H9 (cell line): ENCODE measurements around the gene NR2F2. TPM values are rescaled to one million over a fixed set of nuclear protein-coding genes. Genes with fewer than 3 reads are reported as not detected.

Experiments
- DNase-seq: peaks from one replicate; pipeline ENCODE4 v3.0.0-alpha.2; 2017
- H2AFZ ChIP-seq: one replicate; pipeline ENCODE4 v1.6.1; 2013; ENCODE audit warnings: mild to moderate bottlenecking, low read length, control low read depth, moderate library complexity
- H2AK5ac ChIP-seq: 2 replicates; pipeline ENCODE4 v1.6.1; 2013; ENCODE audit warnings: low read length, control low read depth, mixed read lengths; ENCODE audit not compliant: insufficient read length
- H2BK120ac ChIP-seq: one replicate; pipeline ENCODE4 v1.6.1; 2013; ENCODE audit warnings: low read depth, mild to moderate bottlenecking, low read length, control low read depth, inconsistent platforms; ENCODE audit not compliant: poor library complexity, severe bottlenecking
- H2BK12ac ChIP-seq: 2 replicates; pipeline ENCODE4 v1.6.1; 2013; ENCODE audit warnings: low read length, control low read depth, mixed read lengths, low read depth; ENCODE audit not compliant: insufficient read length
- H2BK15ac ChIP-seq: 2 replicates; pipeline ENCODE4 v1.6.1; 2013; ENCODE audit warnings: low read depth, low read length, control low read depth
- H2BK20ac ChIP-seq: one replicate; pipeline ENCODE4 v1.6.1; 2013; ENCODE audit warnings: low read depth, mild to moderate bottlenecking, low read length, control low read depth, inconsistent platforms; ENCODE audit not compliant: poor library complexity, severe bottlenecking
- H2BK5ac ChIP-seq: 2 replicates; pipeline ENCODE4 v1.6.1; 2013; ENCODE audit warnings: low read length, control low read depth, mixed read lengths; ENCODE audit not compliant: insufficient read length
- H3K14ac ChIP-seq: 2 replicates; pipeline ENCODE4 v1.6.1; 2013; ENCODE audit warnings: low read length, control low read depth; ENCODE audit not compliant: insufficient read depth
- H3K18ac ChIP-seq: 2 replicates; pipeline ENCODE4 v1.6.1; 2013; ENCODE audit warnings: low read depth, mild to moderate bottlenecking, mixed read lengths, low read length, control low read depth; ENCODE audit not compliant: insufficient read length
- H3K23ac ChIP-seq: 2 replicates; pipeline ENCODE4 v1.6.1; 2013; ENCODE audit warnings: low read length, control low read depth, mixed read lengths, low read depth; ENCODE audit not compliant: insufficient read length
- H3K23me2 ChIP-seq: 2 replicates; pipeline ENCODE4 v1.6.1; 2013; ENCODE audit warnings: low read depth, mild to moderate bottlenecking, mixed read lengths, low read length, control low read depth; ENCODE audit not compliant: insufficient read length, poor library complexity, severe bottlenecking
- H3K27ac ChIP-seq: 2 replicates; pipeline ENCODE4 v1.5.1; 2013; ENCODE audit warnings: low read length, control low read depth, mixed read lengths, low read depth; ENCODE audit not compliant: insufficient read length
- H3K27me3 ChIP-seq: 2 replicates; pipeline ENCODE4 v1.6.1; 2013; ENCODE audit warnings: low read length, control low read depth, inconsistent platforms; ENCODE audit not compliant: insufficient read depth
- H3K4ac ChIP-seq: 2 replicates; pipeline ENCODE4 v1.6.1; 2013; ENCODE audit warnings: low read depth, mild to moderate bottlenecking, control low read depth, inconsistent platforms, low read length, moderate library complexity
- H3K4me1 ChIP-seq: 2 replicates; pipeline ENCODE4 v1.6.1; 2013; ENCODE audit warnings: low read length, control low read depth, inconsistent platforms; ENCODE audit not compliant: insufficient read depth
- H3K4me2 ChIP-seq: 2 replicates; pipeline ENCODE4 v1.6.1; 2013; ENCODE audit warnings: low read length, control low read depth, mixed read lengths; ENCODE audit not compliant: insufficient read length, insufficient read depth
- H3K56ac ChIP-seq: 2 replicates; pipeline ENCODE4 v1.6.1; 2013; ENCODE audit warnings: low read depth, mild to moderate bottlenecking, mixed read lengths, low read length, control low read depth; ENCODE audit not compliant: insufficient read length
- H3K79me1 ChIP-seq: 2 replicates; pipeline ENCODE4 v1.6.1; 2013; ENCODE audit warnings: low read depth, mild to moderate bottlenecking, moderate library complexity, low read length, control low read depth, inconsistent platforms; ENCODE audit not compliant: insufficient read depth, poor library complexity, severe bottlenecking
- H3K79me2 ChIP-seq: 2 replicates; pipeline ENCODE4 v1.6.1; 2013; ENCODE audit warnings: low read length, control low read depth, inconsistent platforms; ENCODE audit not compliant: insufficient read depth
- H3K9ac ChIP-seq: 2 replicates; pipeline ENCODE4 v1.6.1; 2013; ENCODE audit warnings: low read length, control low read depth, mixed read lengths; ENCODE audit not compliant: insufficient read length; ENCODE audit errors: extremely low read depth
- H3K9me3 ChIP-seq: one replicate; pipeline ENCODE4 v1.6.1; 2013; ENCODE audit warnings: low read depth, low read length, inconsistent platforms; ENCODE audit not compliant: control insufficient read depth
- H3T11ph ChIP-seq: one replicate; pipeline ENCODE4 v1.6.1; 2013; ENCODE audit warnings: mild to moderate bottlenecking, low read length, control low read depth, inconsistent platforms
- H4K20me1 ChIP-seq: one replicate; pipeline ENCODE4 v1.6.1; 2013; ENCODE audit not compliant: control insufficient read depth, insufficient read length, insufficient read depth
- H4K5ac ChIP-seq: 2 replicates; pipeline ENCODE4 v1.6.1; 2013; ENCODE audit warnings: low read depth, mild to moderate bottlenecking, mixed read lengths, low read length, control low read depth; ENCODE audit not compliant: insufficient read length
- H4K8ac ChIP-seq: replicated peaks from 2 replicates; pipeline ENCODE4 v1.6.1; 2013; ENCODE audit warnings: low read length, control low read depth, mixed read lengths, low read depth; ENCODE audit not compliant: insufficient read length
- H4K91ac ChIP-seq: 2 replicates; pipeline ENCODE4 v1.6.1; 2013; ENCODE audit warnings: low read depth, mild to moderate bottlenecking, moderate library complexity, mixed read lengths, low read length, control low read depth; ENCODE audit not compliant: insufficient read length
- H3K27ac Mint-ChIP-seq, 3 experiments: 2 replicates in 2 of 3; 3 replicates in 1 of 3; pipeline ENCODE4 v1.8.0; 2020 to 2021; ENCODE audit warnings: mixed read lengths in 3 of 3, mild to moderate bottlenecking in 1 of 3, moderate library complexity in 1 of 3
- H3K27me3 Mint-ChIP-seq: 2 replicates; pipeline ENCODE4 v1.8.0; 2021; ENCODE audit warnings: low read depth, mild to moderate bottlenecking, moderate library complexity, mixed read lengths
- H3K36me3 Mint-ChIP-seq, 3 experiments: 2 replicates in 2 of 3; 3 replicates in 1 of 3; pipeline ENCODE4 v1.8.0; 2020 to 2021; ENCODE audit warnings: low read depth in 3 of 3, mixed read lengths in 3 of 3; ENCODE audit not compliant: insufficient read depth in 1 of 3
- H3K4me1 Mint-ChIP-seq, 2 experiments: 2 replicates each; pipeline ENCODE4 v1.8.0; 2020; ENCODE audit warnings: mixed read lengths in 2 of 2
- H3K4me3 Mint-ChIP-seq, 2 experiments: 2 replicates in 1 of 2; 3 replicates in 1 of 2; pipeline ENCODE4 v1.8.0; 2020 to 2021; ENCODE audit warnings: mild to moderate bottlenecking in 2 of 2, mixed read lengths in 2 of 2, moderate library complexity in 1 of 2
- H3K9me3 Mint-ChIP-seq, 2 experiments: 2 replicates in 1 of 2; 3 replicates in 1 of 2; pipeline ENCODE4 v1.8.0; 2020; ENCODE audit warnings: mild to moderate bottlenecking in 2 of 2, mixed read lengths in 2 of 2, moderate library complexity in 1 of 2
- WGBS: extraction: QIAGEN DNeasy Blood & Tissue Kit; methylation state at CpG from one replicate; pipeline ENCODE4 v1.1.7; 2013; ENCODE audit warnings: missing lambda C conversion rate, low lambda C conversion rate, mixed read lengths; ENCODE audit not compliant: insufficient read length; ENCODE audit errors: extremely low coverage; 5-methylcytosine and 5-hydroxymethylcytosine counted together
- total RNA-seq: library from RNA; stranded (reverse); gene quantifications from 2 replicates; pipeline ENCODE4 v1.2.1, GENCODE V29; 2021
- TF ChIP-seq, protein P1 (sequence below): fragments of 200-600 bp; sonication (generic); conservative IDR thresholded peaks from 3 replicates; pipeline ENCODE4 v1.8.0; 2021; ENCODE audit warnings: antibody characterized with exemption, mild to moderate bottlenecking

NR2F2 gene
- total RNA-seq, 1 experiment from 2014 or later = 0.24 TPM

DNA sequence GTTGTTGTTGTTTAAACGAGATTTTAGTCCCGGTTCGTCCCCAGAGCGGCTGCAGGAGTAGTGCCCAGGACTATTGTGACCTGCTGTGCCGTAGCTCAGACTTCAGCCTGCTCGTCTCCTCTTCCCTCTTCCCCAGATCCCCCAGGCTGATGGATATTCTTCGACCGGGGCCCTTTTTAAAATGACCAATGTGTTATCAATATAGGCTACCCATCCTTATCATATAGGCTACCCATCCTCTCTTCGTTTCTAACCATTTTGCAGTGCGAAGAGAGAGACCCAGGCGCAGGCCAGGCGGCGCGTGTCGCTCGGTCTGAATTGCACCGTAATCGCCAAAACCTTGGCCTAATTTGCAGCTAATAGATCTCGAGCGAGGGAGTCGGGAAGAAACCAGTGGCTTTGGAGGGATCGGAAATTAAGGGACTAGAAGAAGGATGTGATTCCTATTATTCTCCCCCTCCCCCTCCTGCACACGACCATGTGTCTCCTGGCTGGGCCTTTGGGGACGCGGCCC lies 23.0 kb downstream of the NR2F2 start:
- Histone ChIP-seq H3K9ac (no peak overlapping the region), H2BK15ac (no peak overlapping the region), H3K4me1 (no peaks in the 10 kb centered on the region; the same call in 1 of the 2 replicates), H2BK120ac (no peak overlapping the region), H3K79me1 (no peaks in the 10 kb centered on the region), H3K18ac (no peak overlapping the region), H3K4me2 (peak overlapping the region; percentile 41), H4K5ac (no peak overlapping the region), H3K14ac (no peak overlapping the region), H2BK12ac (no peak overlapping the region), H3K4ac (no peak overlapping the region), H3K56ac (no peak overlapping the region), H2BK5ac (no peak overlapping the region), H2AK5ac (no peak overlapping the region), H4K8ac (no peak overlapping the region), H3K23me2 (no peaks in the 10 kb centered on the region), H2AFZ (no peak overlapping the region), H3K27me3 (peaks cover 98% of the 10 kb centered on the region), H4K20me1 (peaks cover 2% of the 10 kb centered on the region), H3T11ph (no peak overlapping the region), H3K23ac (no peak overlapping the region), H3K27ac (no peak overlapping the region), H4K91ac (no peak overlapping the region), H3K79me2 (no peaks in the 10 kb centered on the region), H2BK20ac (no peak overlapping the region), H3K9me3 (no peaks in the 10 kb centered on the region)
- TF ChIP-seq, protein P1, sequence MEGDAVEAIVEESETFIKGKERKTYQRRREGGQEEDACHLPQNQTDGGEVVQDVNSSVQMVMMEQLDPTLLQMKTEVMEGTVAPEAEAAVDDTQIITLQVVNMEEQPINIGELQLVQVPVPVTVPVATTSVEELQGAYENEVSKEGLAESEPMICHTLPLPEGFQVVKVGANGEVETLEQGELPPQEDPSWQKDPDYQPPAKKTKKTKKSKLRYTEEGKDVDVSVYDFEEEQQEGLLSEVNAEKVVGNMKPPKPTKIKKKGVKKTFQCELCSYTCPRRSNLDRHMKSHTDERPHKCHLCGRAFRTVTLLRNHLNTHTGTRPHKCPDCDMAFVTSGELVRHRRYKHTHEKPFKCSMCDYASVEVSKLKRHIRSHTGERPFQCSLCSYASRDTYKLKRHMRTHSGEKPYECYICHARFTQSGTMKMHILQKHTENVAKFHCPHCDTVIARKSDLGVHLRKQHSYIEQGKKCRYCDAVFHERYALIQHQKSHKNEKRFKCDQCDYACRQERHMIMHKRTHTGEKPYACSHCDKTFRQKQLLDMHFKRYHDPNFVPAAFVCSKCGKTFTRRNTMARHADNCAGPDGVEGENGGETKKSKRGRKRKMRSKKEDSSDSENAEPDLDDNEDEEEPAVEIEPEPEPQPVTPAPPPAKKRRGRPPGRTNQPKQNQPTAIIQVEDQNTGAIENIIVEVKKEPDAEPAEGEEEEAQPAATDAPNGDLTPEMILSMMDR = no peak
- Mint-ChIP-seq H3K27ac (no peak overlapping the region), H3K4me1 (peaks cover 7 to 54% of the 10 kb centered on the region in 2 experiments), H3K36me3 (no peaks in the 10 kb centered on the region), H3K27me3 (no peaks in the 10 kb centered on the region), H3K4me3 (peak overlapping the region in 1 of 2 experiments; percentile 75; a peak in 3 of 5 replicates), H3K9me3 (peaks cover 2 to 16% of the 10 kb centered on the region in 2 experiments; a peak in 3 of 5 replicates)
- no CpG with 5 or more reads among the region's 25 CpGs for WGBS
- DNase-seq = peak; percentile 27
